Activated gamma-delta T cell treated with Interleukin-2 at 50 U/mL for 16 hours (primary cell): ENCODE results near the gene SUSD1.
A peak's percentile ranks its signal among the peaks of the same experiment; 100 is the strongest.
"Not testable (repeated sequence)": the region's sequence is repeated elsewhere in the genome, so short reads cannot be mapped to it uniquely, and the experiment has no call there.

Source experiments
- DNase-seq: peaks from one replicate; pipeline ENCODE4 v3.0.0-alpha.2; 2020

SUSD1 gene

GRCh38 chr9:112128399-112128798 is 46.7 kb downstream of the SUSD1 start:
- not testable (repeated sequence) for DNase-seq

DNA sequence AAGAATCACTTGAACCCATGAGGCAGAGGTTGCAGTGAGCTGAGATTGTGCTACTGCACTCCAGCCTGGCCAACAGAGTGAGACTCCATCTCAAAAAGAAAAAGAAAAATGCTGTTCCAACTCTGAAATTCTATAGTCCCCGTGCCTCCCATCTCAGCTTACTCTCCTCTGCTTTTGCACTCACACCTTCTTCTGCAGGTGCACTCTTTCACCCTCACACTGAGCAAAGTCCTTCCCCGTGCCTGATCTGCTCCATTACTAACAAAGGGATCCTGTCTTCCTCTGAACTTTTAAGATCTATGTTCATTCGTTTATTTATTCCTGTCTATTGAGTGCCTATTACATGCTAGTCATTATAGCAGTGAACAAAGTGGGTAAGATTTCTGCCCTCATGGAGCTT is 47.8 kb downstream of the SUSD1 start:
- no peak for DNase-seq

GRCh38 chr9:112125951-112126388 is 49.1 kb downstream of the SUSD1 start:
- DNase-seq = no peak

- DNase-seq = no peak
Observed at GRCh38 chr9:112124156-112124555, 50.9 kb downstream of the SUSD1 start.

- DNase-seq = no peak
Observed at GRCh38 chr9:112121633-112122032, 53.5 kb downstream of the SUSD1 start.

DNA sequence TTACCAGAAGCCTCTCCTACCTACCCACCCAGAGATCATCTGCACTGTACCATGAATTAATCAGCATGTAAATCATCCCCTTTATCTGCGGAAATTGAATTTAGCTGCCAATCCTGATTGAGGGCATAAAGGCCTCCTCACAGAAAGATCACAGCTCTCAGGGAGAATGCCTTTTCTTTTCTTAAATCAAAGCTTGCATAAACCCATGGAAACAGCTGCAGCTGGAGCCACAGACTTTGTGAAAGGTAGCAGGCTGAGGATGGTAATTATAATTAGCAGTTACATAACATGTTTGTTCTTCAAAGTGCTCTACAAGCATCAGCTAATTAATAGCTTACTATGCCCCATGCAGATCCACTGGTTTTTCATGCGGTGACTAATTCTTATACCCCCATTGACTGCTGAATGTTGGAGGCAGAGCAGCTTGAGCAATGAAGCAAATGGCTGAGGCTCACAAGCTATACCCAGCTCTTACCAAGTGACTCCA is 54.6 kb downstream of the SUSD1 start:
- no peak for DNase-seq

DNA sequence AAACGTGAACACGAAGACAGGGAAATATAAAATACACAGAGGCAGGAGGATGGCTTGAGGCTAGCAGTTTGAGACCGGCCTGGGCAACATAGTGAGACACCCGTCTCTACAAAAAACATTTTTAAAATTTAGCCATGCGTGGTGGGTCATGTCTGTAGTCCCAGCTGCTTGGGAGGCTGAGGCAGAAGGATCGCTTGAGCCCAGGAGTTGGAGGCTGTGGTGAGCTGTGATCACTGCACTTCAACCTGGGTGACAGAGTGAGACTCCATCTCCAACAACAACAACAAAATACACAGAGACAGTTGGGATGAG is 55.1 kb downstream of the SUSD1 start:
- DNase-seq = no peak

DNA sequence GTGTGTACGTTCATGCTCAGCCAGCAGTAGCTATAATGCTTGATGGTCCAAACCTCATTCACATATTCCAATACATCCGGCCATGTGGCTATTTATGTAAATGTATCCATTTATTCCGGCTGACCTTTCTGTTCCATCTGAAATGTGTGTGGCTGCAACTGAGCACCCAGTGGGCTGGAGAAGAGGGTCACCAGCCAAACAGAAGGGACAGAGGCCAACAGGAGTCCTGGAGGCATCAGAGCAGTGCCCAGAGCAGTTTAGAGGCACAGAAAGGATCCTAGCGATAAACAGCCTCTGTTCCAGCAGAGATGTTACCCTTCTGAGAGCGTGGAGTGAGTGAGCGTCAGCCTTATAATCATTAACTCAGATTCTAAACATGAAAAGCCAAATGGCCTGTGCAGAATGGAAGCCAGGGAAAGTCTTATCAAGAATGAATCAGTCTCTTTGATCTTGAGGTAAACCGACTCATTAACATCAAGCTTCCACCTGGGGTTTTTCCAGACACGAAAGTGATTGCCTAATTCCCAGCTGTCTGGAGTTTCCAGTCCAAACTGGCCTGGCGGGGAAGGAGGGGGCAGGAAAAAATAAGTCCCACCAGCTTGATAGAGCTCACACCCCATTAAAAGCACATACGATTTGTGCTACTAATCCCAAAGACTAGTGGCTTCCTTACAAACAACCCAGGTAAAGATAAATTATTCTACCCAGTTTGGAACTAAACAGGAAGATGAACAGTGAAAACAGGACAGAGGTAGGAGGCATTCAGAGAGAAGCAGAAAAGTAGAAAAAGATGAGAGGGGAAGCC is 55.7 kb downstream of the SUSD1 start:
- DNase-seq = no peak

- no peak for DNase-seq
Observed at GRCh38 chr9:112118009-112118408, 57.1 kb downstream of the SUSD1 start.

DNA sequence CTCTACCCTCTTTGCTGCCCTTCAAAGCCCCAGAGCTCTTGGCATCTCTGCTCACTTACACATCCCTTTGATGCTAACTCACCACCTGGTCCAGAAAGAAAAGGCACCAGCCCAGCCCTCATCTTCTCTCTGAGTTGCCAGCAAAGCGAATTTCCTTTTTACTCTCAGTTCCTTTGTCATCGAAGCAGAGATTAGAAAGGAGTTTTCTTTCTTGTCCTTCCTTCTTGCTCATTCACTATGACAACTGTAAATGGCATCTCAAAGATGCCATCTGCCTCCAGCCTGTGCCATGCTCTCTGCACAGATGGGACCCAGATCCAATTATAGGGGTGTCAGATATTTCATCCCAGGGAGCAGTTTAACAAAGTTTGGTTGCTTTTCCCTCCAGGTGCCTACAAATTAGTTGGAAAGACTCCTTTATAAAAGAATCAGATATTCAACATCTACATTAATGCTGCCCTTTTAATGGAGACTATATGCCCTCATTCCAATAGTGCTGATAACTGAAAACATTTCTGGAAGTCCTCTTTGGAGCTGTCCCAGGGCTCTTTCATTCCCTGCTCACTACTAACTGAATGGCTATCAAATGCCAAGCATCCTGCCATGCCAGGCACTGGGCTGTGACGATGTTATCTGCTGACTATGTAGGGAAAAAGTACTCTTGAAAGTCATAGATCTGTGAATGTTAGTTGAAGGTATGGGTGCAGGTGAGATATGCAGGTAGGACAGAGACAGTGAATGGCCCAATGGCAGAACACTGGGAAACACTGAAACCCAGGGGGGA is 58.9 kb downstream of the SUSD1 start:
- no peak for DNase-seq

- DNase-seq = no peak
Observed at GRCh38 chr9:112115109-112115508, 60.0 kb downstream of the SUSD1 start.

DNA sequence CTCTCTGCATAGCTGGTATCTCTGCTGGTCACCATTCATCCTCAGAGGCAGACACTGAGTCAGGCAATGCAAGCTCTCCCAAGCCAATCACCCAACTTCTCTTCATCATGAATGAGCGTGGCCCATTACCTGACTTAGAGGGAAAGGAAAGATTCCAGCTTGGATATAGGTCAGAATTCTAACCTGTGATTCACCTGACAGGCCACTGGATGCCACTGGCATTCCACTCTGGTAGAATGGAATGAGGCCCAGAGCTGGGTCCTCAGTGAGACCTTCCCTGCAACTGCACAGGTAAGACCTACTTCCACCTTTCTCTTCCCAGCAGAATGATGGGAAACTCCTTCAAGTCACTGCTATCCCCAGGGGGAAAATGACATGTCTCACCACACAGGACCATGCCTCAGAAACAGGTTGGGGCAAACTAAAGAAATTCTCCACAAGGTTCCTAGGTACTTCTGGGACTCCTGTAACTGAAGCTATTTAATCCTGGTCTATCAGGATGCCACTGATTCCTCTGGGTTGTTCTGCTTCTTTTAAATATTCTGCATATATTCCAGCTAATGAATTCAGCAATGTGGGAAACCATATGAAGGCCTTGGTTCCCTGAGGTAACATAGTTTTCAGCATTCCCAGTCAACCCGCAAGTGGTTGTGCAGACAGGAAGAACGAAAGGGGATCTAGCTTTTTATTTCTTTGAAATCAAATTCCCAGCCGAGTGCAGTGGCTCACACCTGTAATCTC is 62.0 kb downstream of the SUSD1 start:
- DNase-seq = no peak

DNA sequence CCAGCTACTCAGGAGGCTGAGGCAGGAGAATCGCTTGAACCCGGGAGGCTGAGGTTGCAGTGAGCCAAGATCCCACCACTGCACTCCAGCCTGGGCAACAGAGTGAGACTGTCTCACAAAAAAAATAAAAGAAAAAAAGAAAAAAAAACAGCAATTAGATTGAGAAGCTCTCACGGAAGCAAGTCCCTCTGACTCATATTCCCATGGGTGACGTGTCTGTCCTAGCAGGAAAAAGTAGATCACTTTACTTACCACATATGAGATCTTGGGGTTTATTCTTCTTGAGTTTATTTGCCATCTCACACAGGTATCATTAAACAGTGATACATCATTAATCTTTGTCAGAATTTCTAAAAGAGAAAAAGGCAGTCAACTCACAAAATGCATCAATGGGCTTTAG is 62.6 kb downstream of the SUSD1 start:
- no peak for DNase-seq

DNA sequence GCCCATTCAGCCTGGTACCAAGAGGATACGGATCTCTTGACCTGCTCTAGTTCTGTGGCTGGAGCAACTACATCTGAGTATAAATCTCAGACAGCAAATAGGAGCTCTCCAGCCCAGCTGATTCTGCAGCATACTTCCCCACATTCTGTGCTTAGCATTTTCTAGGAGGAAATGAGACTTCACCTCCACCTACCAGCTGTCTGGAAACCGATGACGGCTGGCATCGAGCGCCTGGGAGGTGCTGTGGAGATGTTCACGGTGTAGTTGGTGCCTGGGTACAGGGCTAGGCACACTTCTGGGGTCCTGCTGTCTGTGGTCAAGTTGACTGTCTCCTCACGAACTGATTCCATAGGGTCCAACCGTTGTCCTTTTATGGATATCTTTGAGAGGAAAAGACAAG is 63.6 kb downstream of the SUSD1 start:
- no peak for DNase-seq

DNA sequence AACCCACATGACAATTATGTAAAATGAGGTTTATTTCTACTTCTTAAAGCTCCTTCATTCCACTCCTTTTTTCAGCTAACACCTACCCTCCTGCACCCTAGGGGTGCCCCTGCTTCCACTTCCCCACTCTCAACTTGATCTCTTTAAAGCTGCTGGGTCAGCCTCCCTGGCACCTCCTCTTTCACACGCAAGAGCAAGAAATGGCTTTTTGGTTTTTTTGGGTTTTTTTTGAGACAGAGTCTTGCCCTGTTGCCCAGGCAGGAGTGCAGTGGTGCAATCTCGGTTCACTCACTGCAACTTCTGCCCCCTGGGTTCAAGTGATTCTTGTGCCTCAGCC is 64.4 kb downstream of the SUSD1 start:
- no peak for DNase-seq

GRCh38 chr9:112110094-112110776 is 64.9 kb downstream of the SUSD1 start:
- no peak for DNase-seq

- DNase-seq = no peak
Observed at GRCh38 chr9:112104901-112105300, 70.2 kb downstream of the SUSD1 start.

GRCh38 chr9:112104401-112104800 is 70.7 kb downstream of the SUSD1 start:
- no peak for DNase-seq

DNA sequence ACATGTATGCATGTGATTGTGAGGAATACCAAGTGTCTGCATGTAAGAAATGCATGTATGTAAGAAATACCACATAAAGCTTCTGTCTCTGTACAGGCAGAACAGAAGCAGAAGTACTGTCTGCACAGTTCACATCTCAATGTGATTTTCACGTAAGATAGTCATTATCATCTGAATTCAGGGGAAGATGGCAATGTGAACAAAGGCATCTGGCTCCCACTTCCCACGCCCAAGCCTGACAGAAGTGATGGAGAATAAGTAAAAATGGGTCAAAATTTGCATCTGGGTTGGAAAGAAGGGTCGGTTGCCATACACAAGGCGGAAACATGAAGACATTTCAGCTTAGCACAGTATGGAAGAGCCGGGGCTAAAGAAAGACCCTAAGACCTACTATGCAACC is 71.7 kb downstream of the SUSD1 start:
- no peak for DNase-seq

GRCh38 chr9:112097712-112098688 is 77.1 kb downstream of the SUSD1 start:
- peak; percentile 65 for DNase-seq

DNA sequence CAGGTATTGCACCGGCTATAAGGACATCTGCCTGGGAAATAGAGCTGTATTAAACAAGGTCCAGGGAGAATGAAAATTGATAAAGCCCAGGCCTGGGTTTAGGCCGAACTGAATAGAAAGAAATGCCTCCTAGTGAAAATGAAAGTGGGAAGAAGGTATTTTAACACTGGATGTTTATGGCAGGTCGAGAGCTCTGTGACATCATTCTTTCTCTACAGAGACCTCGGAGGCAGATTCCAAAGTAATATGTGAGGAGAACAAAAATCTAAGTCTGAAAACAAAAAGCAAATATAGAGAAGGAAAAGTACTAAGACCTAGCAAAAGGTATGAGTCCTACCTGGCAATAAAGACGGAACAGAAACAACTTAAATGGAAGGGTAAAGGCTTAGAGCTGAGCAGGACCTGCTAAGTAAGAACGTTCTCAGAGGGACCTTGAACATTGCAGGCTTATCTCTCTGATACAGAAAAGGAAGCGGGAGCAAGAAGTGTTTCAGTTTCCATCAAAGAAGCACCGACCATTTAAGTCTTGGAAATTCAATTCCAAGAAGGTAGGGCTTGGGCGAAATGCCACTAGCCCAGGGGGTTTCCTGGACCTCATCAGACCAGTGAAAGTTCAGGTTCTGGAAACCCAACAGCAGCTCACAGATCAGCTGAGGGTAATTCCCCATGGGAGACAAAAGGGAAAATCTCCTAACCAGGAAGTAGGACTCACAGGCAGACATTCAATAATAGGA is 80.0 kb downstream of the SUSD1 start:
- DNase-seq = no peak
